HEK293 (cell line): ENCODE results near the gene ADGRB3.

ENCODE experiments used
- CTCF ChIA-PET: fragments of 350-600 bp; formaldehyde crosslinking; extraction: SDS; loops from one replicate; lab custom pipeline; 2021; ENCODE audit warnings: antibody characterized with exemption; lab: Yijun Ruan, JAX
- POLR2A ChIA-PET: fragments of 300-600 bp; formaldehyde crosslinking; extraction: SDS; loops from one replicate; lab custom pipeline; 2020; ENCODE audit warnings: antibody characterized with exemption, inconsistent platforms; lab: Yijun Ruan, JAX
- H3K27ac ChIP-seq: fragments of 200-500 bp; sonication (Bioruptor generic); 2 replicates; pipeline ENCODE4 v1.5.1; 2014; ENCODE audit warnings: low read depth, low read length, control low read depth, inconsistent platforms; ENCODE audit errors: extremely low read depth
- H3K36me3 ChIP-seq, 2 experiments: fragments of 200-500 bp in 1 of 2; sonication (Bioruptor generic) in 1 of 2; 1 replicate in 1 of 2; 2 replicates in 1 of 2; pipeline ENCODE4 v1.5.1; 2014 to 2017; ENCODE audit warnings: inconsistent platforms in 2 of 2, low read length in 2 of 2; ENCODE audit not compliant: control insufficient read depth in 2 of 2, insufficient read depth in 1 of 2
- H3K4me1 ChIP-seq: fragments of 200-500 bp; sonication (Bioruptor generic); 2 replicates; pipeline ENCODE4 v1.5.1; 2014; ENCODE audit warnings: mild to moderate bottlenecking, low read length, inconsistent platforms; ENCODE audit not compliant: control insufficient read depth, insufficient read depth
- H3K4me3 ChIP-seq: 2 replicates; pipeline ENCODE4 v1.5.1; 2011; ENCODE audit warnings: low read depth, mild to moderate bottlenecking, control low read depth, low read length, moderate library complexity
- H3K9me3 ChIP-seq: fragments of 200-500 bp; sonication (Bioruptor generic); 2 replicates; pipeline ENCODE4 v1.5.1; 2014; ENCODE audit warnings: low read depth, low read length, inconsistent platforms; ENCODE audit not compliant: control insufficient read depth, insufficient read depth
- BCL11B ChIP-seq: fragments of 450-650 bp; formaldehyde crosslinking; IDR thresholded peaks from 2 replicates; pipeline ENCODE4 v1.5.1; 2016; ENCODE audit warnings: low read depth, missing biosample characterization, missing genetic modification characterization
- MZF1 ChIP-seq: fragments of 450-650 bp; formaldehyde crosslinking; IDR thresholded peaks from 2 replicates; pipeline ENCODE4 v1.5.1; 2017; ENCODE audit warnings: missing biosample characterization, missing genetic modification characterization, borderline replicate concordance
- PRDM10 ChIP-seq: fragments of 450-650 bp; formaldehyde crosslinking; IDR thresholded peaks from 2 replicates; pipeline ENCODE4 v1.5.1; 2016; ENCODE audit warnings: missing biosample characterization, missing genetic modification characterization
- RBAK ChIP-seq: fragments of 450-650 bp; formaldehyde crosslinking; IDR thresholded peaks from 2 replicates; pipeline ENCODE4 v1.5.1; 2016; ENCODE audit warnings: missing biosample characterization, missing genetic modification characterization
- YY1 ChIP-seq: fragments of 450-650 bp; formaldehyde crosslinking; IDR thresholded peaks from 2 replicates; pipeline ENCODE4 v1.5.1; 2018; ENCODE audit warnings: missing biosample characterization, missing genetic modification characterization
- ZBTB26 ChIP-seq: fragments of 450-650 bp; formaldehyde crosslinking; optimal IDR thresholded peaks from 2 replicates; pipeline ENCODE3; 2016; ENCODE audit warnings: missing biosample characterization, mild to moderate bottlenecking, missing genetic modification characterization
- ZNF174 ChIP-seq: fragments of 450-650 bp; formaldehyde crosslinking; IDR thresholded peaks from 2 replicates; pipeline ENCODE4 v1.5.0; 2017; ENCODE audit warnings: missing biosample characterization, mild to moderate bottlenecking, missing genetic modification characterization
- ZNF184 ChIP-seq: fragments of 450-650 bp; IDR thresholded peaks from 2 replicates; pipeline ENCODE4 v1.5.1; 2018; ENCODE audit warnings: missing biosample characterization, mild to moderate bottlenecking, missing genetic modification characterization
- ZNF2 ChIP-seq: fragments of 450-650 bp; formaldehyde crosslinking; IDR thresholded peaks from 2 replicates; pipeline ENCODE4 v1.5.1; 2016; ENCODE audit warnings: missing biosample characterization, missing genetic modification characterization
- ZNF302 ChIP-seq: fragments of 450-650 bp; formaldehyde crosslinking; IDR thresholded peaks from 2 replicates; pipeline ENCODE4 v1.5.1; 2016; ENCODE audit warnings: missing biosample characterization, missing genetic modification characterization, low read depth
- ZNF366 ChIP-seq: fragments of 450-650 bp; formaldehyde crosslinking; conservative IDR thresholded peaks from 2 replicates; pipeline ENCODE4 v1.5.1; 2016; ENCODE audit warnings: missing biosample characterization, missing genetic modification characterization
- ZNF423 ChIP-seq: fragments of 450-650 bp; formaldehyde crosslinking; IDR thresholded peaks from 2 replicates; pipeline ENCODE4 v1.5.1; 2016; ENCODE audit warnings: missing biosample characterization, missing genetic modification characterization
- ZNF501 ChIP-seq: fragments of 450-650 bp; formaldehyde crosslinking; IDR thresholded peaks from 2 replicates; pipeline ENCODE4 v1.5.1; 2016; ENCODE audit warnings: missing biosample characterization, missing genetic modification characterization
- ZNF555 ChIP-seq: fragments of 450-650 bp; formaldehyde crosslinking; conservative IDR thresholded peaks from 2 replicates; pipeline ENCODE4 v1.5.1; 2017; ENCODE audit warnings: missing biosample characterization, mild to moderate bottlenecking, missing genetic modification characterization, inconsistent platforms
- ZNF561 ChIP-seq: fragments of 450-650 bp; IDR thresholded peaks from 2 replicates; pipeline ENCODE4 v1.5.1; 2018; ENCODE audit warnings: missing biosample characterization, missing genetic modification characterization, borderline replicate concordance
- ZNF624 ChIP-seq: fragments of 450-650 bp; formaldehyde crosslinking; IDR thresholded peaks from 2 replicates; pipeline ENCODE4 v1.5.1; 2017; ENCODE audit warnings: missing biosample characterization, missing genetic modification characterization
- ZNF626 ChIP-seq: fragments of 450-650 bp; sonication (Bioruptor Pico); formaldehyde crosslinking; IDR thresholded peaks from 2 replicates; pipeline ENCODE4 v1.5.1; 2018; ENCODE audit warnings: missing biosample characterization, missing genetic modification characterization, inconsistent platforms
- ZNF645 ChIP-seq: fragments of 450-650 bp; formaldehyde crosslinking; IDR thresholded peaks from 2 replicates; pipeline ENCODE4; 2016; ENCODE audit warnings: missing biosample characterization, missing genetic modification characterization
- ZNF76 ChIP-seq: fragments of 450-650 bp; formaldehyde crosslinking; IDR thresholded peaks from 2 replicates; pipeline ENCODE4; 2016; ENCODE audit warnings: low read depth, missing biosample characterization, missing genetic modification characterization, borderline replicate concordance
- ZNF843 ChIP-seq: fragments of 450-650 bp; formaldehyde crosslinking; IDR thresholded peaks from 2 replicates; pipeline ENCODE4 v1.5.1; 2016; ENCODE audit warnings: missing biosample characterization, missing genetic modification characterization
- ZXDB ChIP-seq: fragments of 450-650 bp; formaldehyde crosslinking; IDR thresholded peaks from 2 replicates; pipeline ENCODE4 v1.5.1; 2016; ENCODE audit warnings: missing biosample characterization, missing genetic modification characterization
- TF ChIP-seq, protein P1 (sequence below): fragments of 450-650 bp; formaldehyde crosslinking; IDR thresholded peaks from 2 replicates; pipeline ENCODE4 v1.5.1; 2016; ENCODE audit warnings: missing biosample characterization, missing genetic modification characterization

The ADGRB3 gene

GRCh38 chr6:68701159-68701558 is 66.1 kb downstream of the ADGRB3 start:
- H3K36me3 ChIP-seq, result no peaks in the 10 kb centered on the region
- no peak overlapping the region for H3K4me3 ChIP-seq
- ChIA-PET POLR2A (no interaction called here), CTCF (no interaction called here)
- no peak overlapping the region for H3K27ac ChIP-seq
- TF ChIP-seq MZF1 (tag by site-specific recombination), result no peak
- TF ChIP-seq ZXDB, result no peak
- no peak for TF ChIP-seq ZNF843 (tag by site-specific recombination)
- TF ChIP-seq ZNF626 (tag by site-specific recombination), result no peak
- TF ChIP-seq ZNF2 (tag by site-specific recombination), result no peak
- TF ChIP-seq ZNF501 (tag by site-specific recombination), result no peak
- TF ChIP-seq ZNF366, result no peak
- TF ChIP-seq ZNF174 (tag by site-specific recombination), result no peak
- TF ChIP-seq BCL11B, result no peak
- TF ChIP-seq ZNF555, result no peak
- no peak for TF ChIP-seq ZNF561 (tag by site-specific recombination)
- TF ChIP-seq ZNF423 (tag by site-specific recombination), result no peak
- H3K9me3 ChIP-seq, result no peaks in the 10 kb centered on the region
- no peaks in the 10 kb centered on the region for H3K4me1 ChIP-seq

DNA sequence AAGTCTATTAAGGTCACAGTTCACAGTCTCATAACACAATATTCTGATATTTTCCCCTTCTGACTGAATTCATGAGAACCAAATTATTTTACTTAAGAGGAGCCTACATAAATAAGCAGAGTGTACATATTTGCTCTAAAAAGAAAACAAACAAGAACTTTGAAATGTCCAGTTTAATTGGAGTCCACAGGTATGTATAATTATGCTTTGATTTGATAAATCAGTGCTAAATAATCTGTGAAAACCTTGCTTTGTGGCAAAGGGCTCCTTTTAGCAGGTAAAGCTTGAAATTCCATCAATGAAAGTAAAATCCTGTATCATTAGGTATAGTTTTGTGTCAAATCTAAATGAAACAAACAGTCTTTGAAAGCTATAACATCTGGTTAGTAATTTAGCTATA is 69.4 kb downstream of the ADGRB3 start:
- ChIA-PET CTCF (no interaction called here), POLR2A (no interaction called here)
- Histone ChIP-seq H3K4me3 (no peak overlapping the region), H3K27ac (no peak overlapping the region), H3K9me3 (no peaks in the 10 kb centered on the region), H3K36me3 (no peaks in the 10 kb centered on the region), H3K4me1 (no peaks in the 10 kb centered on the region)
- no peak for TF ChIP-seq ZBTB26
- no peak for TF ChIP-seq ZNF645 (tag by site-specific recombination)

DNA sequence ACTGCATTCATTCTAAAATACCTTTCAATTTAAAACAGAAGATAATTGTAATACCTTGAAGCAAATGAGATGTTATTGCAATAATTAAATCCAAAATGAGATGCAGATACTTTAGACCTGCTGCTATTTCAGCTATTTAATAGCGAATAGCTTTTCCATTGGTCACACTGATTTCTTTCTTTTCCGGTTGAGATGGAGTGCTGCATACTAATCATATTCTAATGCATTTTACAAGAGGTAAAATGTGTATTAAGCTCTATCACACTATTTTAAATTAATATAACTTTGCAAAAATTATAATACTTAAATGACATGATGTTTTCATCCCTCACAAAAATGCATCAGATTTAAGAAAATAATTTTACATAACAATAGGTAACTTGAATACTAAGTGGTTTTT is 74.0 kb downstream of the ADGRB3 start:
- CTCF ChIA-PET, result interaction anchor here (1.1 kb wide), 1 partner anchor 72 kb away, joined by 8 read pairs; no protein-coding TSS in a partner anchor
- H3K36me3 ChIP-seq, result no peaks in the 10 kb centered on the region
- no peak overlapping the region for H3K4me3 ChIP-seq
- POLR2A ChIA-PET, result no interaction called here
- no peak overlapping the region for H3K27ac ChIP-seq
- TF ChIP-seq ZNF302 (tag by site-specific recombination) (no peak), YY1 (tag by site-specific recombination) (no peak), ZNF76 (no peak), ZNF624 (no peak), PRDM10 (no peak), ZBTB26 (no peak), ZNF423 (tag by site-specific recombination) (no peak), ZNF184 (no peak), RBAK (no peak)
- TF ChIP-seq, protein P1, sequence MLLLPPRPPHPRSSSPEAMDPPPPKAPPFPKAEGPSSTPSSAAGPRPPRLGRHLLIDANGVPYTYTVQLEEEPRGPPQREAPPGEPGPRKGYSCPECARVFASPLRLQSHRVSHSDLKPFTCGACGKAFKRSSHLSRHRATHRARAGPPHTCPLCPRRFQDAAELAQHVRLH (tag by site-specific recombination), result no peak
- TF ChIP-seq, all 188 proteins: peak for 0
- Histone ChIP-seq H3K9me3 (no peaks in the 10 kb centered on the region), H3K4me1 (no peaks in the 10 kb centered on the region)
